GM12891 (cell line): ENCODE results near the gene SPATA24.
"Not testable (repeated sequence)": the region's sequence is repeated elsewhere in the genome, so short reads cannot be mapped to it uniquely, and the experiment has no call there.

Source experiments
- DNase-seq: peaks from one replicate; pipeline ENCODE4 v3.0.0; 2011; ENCODE audit warnings: low spot score; ENCODE audit not compliant: insufficient read length
- FAIRE-seq: peaks from 2 replicates; lab custom pipeline; 2011; peaks lifted over from hg19 to GRCh38; lab: Jason Lieb, UNC
- PAX5 ChIP-seq: IDR thresholded peaks from 2 replicates; pipeline ENCODE4 v1.6.1; 2011; ENCODE audit warnings: low read length, moderate library complexity, mild to moderate bottlenecking; ENCODE audit not compliant: insufficient read depth, severe bottlenecking
- POLR2A ChIP-seq: IDR thresholded peaks from 2 replicates; pipeline ENCODE4 v1.6.1; 2011; ENCODE audit warnings: low read depth, low read length, control low read depth
- POLR2AphosphoS5 ChIP-seq: IDR thresholded peaks from 2 replicates; pipeline ENCODE4 v1.6.1; 2011; ENCODE audit warnings: low read depth, low read length, control low read depth
- POU2F2 ChIP-seq: IDR thresholded peaks from 2 replicates; pipeline ENCODE4 v1.6.1; 2011; ENCODE audit warnings: low read depth, mild to moderate bottlenecking, control low read depth, low read length, moderate library complexity
- SPI1 ChIP-seq: IDR thresholded peaks from 2 replicates; pipeline ENCODE4 v1.6.1; 2011; ENCODE audit warnings: low read depth, low read length, control low read depth
- TAF1 ChIP-seq: IDR thresholded peaks from 2 replicates; pipeline ENCODE4 v1.6.1; 2011; ENCODE audit warnings: low read depth, low read length, control low read depth

Gene SPATA24

DNA sequence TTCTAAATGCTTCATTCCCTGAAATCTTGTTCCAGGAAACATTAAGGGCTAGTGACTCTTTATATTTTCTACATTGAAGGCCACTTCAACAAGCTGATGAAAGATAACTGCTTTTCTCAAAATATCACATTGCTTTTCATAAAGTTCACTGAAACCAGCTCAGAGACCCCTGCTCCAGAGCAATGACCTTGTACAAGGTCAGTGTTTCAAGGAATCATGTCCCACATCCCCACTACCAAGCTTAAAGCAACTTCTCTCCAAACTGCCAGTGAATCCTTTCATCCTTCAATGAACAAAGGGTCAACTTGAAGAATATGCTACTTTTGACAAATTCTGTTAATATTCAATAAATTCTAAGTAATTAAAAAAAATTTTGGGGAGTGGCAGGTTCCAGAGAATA, 12.0 kb upstream of the SPATA24 start:
- FAIRE-seq = no peak

DNA sequence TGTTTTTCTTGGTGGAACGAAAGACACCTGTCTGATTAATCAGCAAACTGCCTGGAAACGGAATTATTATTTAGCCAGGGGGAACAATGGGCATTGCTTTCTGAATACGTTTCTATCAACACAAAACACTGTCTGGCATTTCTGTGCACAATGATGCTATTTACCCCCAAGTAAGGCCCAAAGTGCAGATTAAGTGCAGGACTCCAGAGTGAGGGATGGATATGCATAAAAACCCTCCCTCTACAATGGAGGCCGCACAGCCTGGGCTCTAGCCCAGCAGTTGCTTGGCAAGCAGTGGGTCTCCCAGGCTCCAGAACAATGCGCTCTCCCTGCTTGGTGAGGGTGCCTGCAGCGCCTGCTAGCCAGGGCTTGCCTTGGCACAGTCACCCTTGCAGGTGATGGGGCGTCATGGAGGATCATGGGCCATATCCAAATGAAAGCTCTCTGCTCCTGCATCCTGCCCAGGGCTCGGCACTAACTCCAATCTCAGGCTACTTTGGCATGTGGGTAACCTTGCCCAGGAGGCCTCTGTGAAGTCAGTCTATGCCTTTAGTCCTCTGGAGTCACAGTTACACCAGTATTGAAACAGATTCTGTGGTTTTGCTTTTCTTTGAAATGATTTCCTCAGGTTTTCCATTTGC, 11.5 kb upstream of the SPATA24 start:
- FAIRE-seq (peak; percentile 9), DNase-seq (no peak)
- TF ChIP-seq POLR2A = no peak
- TF ChIP-seq POLR2AphosphoS5 = no peak
- no peak for TF ChIP-seq TAF1
- TF ChIP-seq PAX5 = no peak
- TF ChIP-seq POU2F2 = no peak
- TF ChIP-seq SPI1 = no peak

More for the DNA sequence above, 12.0 kb upstream of the SPATA24 start:
- TF ChIP-seq POLR2A = no peak
- TF ChIP-seq POLR2AphosphoS5 = no peak
- no peak for TF ChIP-seq TAF1
- no peak for TF ChIP-seq PAX5
- no peak for TF ChIP-seq SPI1
- DNase-seq = no peak

GRCh38 chr5:139414581-139415130, 10.8 kb upstream of the SPATA24 start:
- FAIRE-seq = no peak
- DNase-seq = no peak
- TF ChIP-seq SPI1 = no peak
- no peak for TF ChIP-seq POLR2A
- no peak for TF ChIP-seq PAX5
- no peak for TF ChIP-seq POLR2AphosphoS5
- TF ChIP-seq POU2F2 = no peak
- TF ChIP-seq TAF1 = no peak

DNA sequence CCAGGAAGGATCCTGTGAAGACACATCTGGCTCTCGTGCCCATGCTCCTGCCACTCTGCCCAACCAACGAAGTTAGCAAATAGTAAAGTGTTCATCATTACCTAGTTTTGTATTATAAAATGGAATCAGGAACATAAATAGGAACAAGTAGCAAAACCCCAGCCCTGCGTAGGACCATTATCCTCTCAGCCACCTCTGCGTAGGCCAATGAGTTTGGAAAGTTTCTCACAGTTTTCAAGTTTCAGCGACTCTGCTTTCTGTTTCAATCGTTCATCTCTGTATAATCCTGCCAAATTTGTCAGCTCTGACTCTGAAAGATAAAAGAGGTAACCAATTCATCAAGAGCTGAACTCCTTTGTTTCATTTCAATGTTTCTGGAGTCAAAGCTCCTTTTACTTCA, 10.1 kb upstream of the SPATA24 start:
- DNase-seq (no peak), FAIRE-seq (peak; percentile 60)
- TF ChIP-seq POU2F2 (no peak), TAF1 (no peak), POLR2AphosphoS5 (no peak), SPI1 (no peak), POLR2A (no peak), PAX5 (no peak)

DNA sequence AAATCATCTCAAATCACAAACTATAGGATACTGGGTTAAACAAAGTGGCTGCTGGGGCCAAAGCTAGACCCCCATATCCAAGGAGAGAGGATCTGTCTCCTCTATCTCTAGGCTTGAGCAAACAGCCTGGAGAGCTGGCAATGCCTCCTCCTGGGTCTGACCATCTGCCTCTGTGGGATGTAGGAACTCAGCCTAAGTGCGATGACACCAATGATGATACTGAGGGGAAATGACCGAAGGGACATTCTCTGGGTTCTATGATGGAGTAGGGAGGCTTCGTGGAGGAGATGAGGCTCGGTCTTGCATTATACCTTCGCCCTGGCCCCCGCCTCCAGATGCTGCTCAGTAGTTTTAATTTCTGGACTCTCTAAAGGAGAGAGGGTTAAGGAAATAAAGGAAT, 9.3 kb upstream of the SPATA24 start:
- DNase-seq (no peak), FAIRE-seq (no peak)
- no peak for TF ChIP-seq POU2F2
- no peak for TF ChIP-seq PAX5
- TF ChIP-seq TAF1 = no peak
- TF ChIP-seq SPI1 = no peak
- no peak for TF ChIP-seq POLR2A
- no peak for TF ChIP-seq POLR2AphosphoS5

- no peak for DNase-seq
- TF ChIP-seq POLR2AphosphoS5 (no peak), POU2F2 (no peak)
- FAIRE-seq = no peak
Measured at GRCh38 chr5:139410993-139411828, 7.3 kb upstream of the SPATA24 start.

DNA sequence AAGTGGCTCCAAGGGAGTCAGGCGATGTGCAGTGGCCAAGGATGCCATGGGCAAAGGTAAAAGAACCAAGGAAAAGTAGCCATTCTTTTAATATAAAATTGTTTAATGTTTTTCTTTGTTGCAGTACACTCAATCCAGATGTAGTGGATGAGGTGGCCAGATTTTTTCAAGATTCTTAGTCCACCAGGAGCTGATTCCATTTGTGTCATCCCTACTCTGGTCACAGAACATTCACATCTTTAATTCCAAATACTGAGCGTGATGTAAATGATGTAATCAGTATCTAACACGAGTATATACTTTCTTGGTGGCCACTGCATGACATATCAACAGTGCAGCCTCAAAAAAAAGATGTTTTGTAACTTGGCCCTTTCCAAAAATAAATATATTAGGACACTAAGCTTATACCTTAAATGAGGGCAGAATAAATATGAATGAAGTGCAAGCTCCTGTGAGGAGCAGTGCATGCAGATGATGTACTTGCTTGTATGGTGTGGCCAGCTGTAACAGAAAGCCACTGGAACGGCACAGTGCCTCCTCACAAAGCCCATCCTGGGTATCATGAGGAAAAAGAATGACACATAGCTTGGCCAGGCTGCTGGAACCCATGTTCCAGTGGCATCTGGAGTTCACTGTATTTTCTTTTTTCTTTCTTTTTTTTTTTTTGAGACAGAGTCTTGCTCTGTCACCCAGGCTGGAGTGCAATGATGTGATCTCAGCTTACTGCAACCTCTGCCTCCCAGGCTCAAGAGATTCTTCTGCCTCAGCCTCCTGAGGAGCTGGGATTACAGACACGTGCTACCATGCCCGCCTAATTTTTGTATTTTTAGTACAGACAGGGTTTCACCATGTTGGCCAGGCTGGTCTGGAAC, 6.5 kb upstream of the SPATA24 start:
- TF ChIP-seq POU2F2 (no peak), PAX5 (no peak), POLR2AphosphoS5 (no peak), POLR2A (no peak), TAF1 (no peak), SPI1 (no peak)
- DNase-seq (no peak), FAIRE-seq (no peak)

GRCh38 chr5:139409116-139409515, 5.2 kb upstream of the SPATA24 start:
- FAIRE-seq, DNase-seq: not testable (repeated sequence)

DNA sequence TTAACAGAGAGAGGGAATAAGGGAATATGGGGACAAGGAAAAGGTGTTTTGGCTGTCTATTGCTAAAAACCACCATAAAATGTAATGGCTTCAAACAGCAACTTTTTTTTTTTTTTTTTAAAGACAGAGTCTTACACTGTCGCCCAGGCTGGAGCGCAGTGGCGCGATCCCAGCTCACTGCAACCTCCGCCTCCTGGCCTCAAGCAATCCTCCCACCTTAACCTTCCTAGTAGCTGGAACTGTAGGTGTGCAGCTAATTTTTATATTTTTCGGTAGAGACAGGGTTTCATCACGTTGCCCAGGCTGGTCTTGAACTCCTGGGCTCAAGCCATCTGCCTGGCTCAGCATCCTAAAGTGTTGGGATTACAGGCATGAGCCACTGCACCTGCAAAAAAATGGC, 4.3 kb upstream of the SPATA24 start:
- no peak for DNase-seq
- no peak for FAIRE-seq
- TF ChIP-seq PAX5 (no peak), POU2F2 (no peak), SPI1 (no peak), POLR2AphosphoS5 (no peak), POLR2A (no peak), TAF1 (no peak)

DNA sequence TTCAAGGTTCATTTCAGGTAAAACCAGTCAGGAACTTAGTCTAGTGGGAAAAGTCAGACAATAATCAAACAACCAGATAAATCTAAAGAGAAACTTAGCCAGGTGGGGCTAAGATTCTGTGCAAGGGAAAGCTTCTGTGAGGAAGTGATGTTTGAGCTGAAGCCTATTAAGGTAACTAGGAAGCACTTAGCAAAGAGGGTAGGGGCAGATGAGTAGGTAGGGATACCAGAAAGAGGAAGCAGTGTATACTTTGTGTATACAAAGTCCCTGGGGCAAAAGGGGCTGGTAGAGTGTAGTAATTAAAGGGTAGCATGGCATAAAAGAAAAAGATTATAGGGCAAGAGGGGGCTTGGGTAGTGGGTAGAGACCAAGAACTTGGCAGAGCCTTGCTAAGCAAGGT, 3.6 kb upstream of the SPATA24 start:
- TF ChIP-seq POLR2A (no peak), SPI1 (peak; percentile 72), PAX5 (no peak), TAF1 (no peak)
- DNase-seq (no peak), FAIRE-seq (peak; percentile 28)
